ENCODE data around the gene YIF1B. TPM values are rescaled to one million over a fixed set of nuclear protein-coding genes. Genes with fewer than 3 reads are reported as not detected.
"Not testable (repeated sequence)": the region's sequence is repeated elsewhere in the genome, so short reads cannot be mapped to it uniquely, and the experiment has no call there.

YIF1B gene
- total RNA-seq, 2 donors from 2014 or later: 31.1 to 39.4 TPM

GRCh38 chr19:38351865-38352395, 36.2 kb upstream of the YIF1B start:
- Mint-ChIP-seq H3K27me3 (peaks cover 5% of the 10 kb centered on the region), H3K4me3 (no peak overlapping the region), H3K27ac (no peak overlapping the region), H3K36me3 (ENCODE audit: low read depth) (peaks cover 2% of the 10 kb centered on the region), H3K4me1 (peaks cover 6% of the 10 kb centered on the region)
- ATAC-seq (no peak), DNase-seq (no peak)
- H3K9me3 ChIP-seq (ENCODE audit: control insufficient read depth, low read length, poor library complexity, severe bottlenecking): no peaks in the 10 kb centered on the region

- H3K27me3 Mint-ChIP-seq: peaks cover 5% of the 10 kb centered on the region
- H3K4me3 Mint-ChIP-seq: no peak overlapping the region
- no peaks in the 10 kb centered on the region for H3K9me3 ChIP-seq (ENCODE audit: control insufficient read depth, low read length, poor library complexity, severe bottlenecking)
- DNase-seq (no peak), ATAC-seq (no peak)
- no peak overlapping the region for H3K27ac Mint-ChIP-seq
- peaks cover 3% of the 10 kb centered on the region for H3K4me1 Mint-ChIP-seq
- H3K36me3 Mint-ChIP-seq (ENCODE audit: low read depth): peaks cover 2% of the 10 kb centered on the region
Observed at GRCh38 chr19:38350883-38351282, 35.1 kb upstream of the YIF1B start.

DNA sequence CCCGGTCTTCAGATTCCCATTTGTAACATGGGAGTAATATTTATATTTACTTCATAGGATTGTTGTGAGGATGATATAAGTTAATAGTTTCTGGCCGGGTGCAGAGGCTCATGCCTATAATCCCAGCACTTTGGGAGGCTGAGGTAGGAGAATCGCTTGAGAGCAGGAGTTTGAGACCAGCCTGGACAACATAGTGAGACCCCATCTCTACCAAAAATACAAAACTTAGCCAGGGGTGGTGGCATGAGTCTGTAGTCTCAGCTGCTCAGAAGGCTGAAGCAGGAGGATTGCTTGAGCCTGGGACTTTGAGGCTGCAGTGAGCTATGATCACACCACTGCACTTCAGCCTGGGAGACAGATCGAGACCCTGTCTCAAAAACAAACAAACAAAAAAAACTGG, 31.1 kb upstream of the YIF1B start:
- no peaks in the 10 kb centered on the region for H3K9me3 ChIP-seq (ENCODE audit: control insufficient read depth, low read length, poor library complexity, severe bottlenecking)
- no peak for ATAC-seq
- H3K4me3 Mint-ChIP-seq: no peak overlapping the region
- no peak for DNase-seq
- no peaks in the 10 kb centered on the region for H3K27me3 Mint-ChIP-seq
- no peak overlapping the region for H3K27ac Mint-ChIP-seq
- H3K4me1 Mint-ChIP-seq: peaks cover 5% of the 10 kb centered on the region
- peaks cover 3% of the 10 kb centered on the region for H3K36me3 Mint-ChIP-seq (ENCODE audit: low read depth)

DNA sequence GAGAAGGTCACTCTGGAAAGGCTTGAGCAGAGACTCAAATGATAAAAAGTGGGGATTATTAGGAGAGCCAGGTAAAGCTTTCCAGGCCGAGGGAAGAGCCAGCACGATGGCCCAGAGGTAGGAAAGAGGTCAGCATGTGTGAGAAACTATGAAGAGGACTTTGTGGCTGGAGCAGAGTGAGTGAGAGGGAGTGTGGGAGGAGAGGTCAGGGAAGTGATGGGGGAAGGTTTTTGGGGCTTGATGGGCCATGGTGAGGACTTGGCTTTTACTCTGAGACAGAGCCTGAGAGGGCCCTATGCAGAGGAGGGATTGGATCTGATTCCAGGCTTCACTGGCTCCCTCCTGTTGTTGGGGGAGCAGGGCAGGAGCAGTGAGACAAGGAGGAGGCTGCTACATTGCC, 25.2 kb upstream of the YIF1B start:
- Mint-ChIP-seq H3K4me1 (peaks cover 23% of the 10 kb centered on the region), H3K27ac (no peak overlapping the region), H3K4me3 (no peak overlapping the region), H3K36me3 (ENCODE audit: low read depth) (peaks cover 9% of the 10 kb centered on the region), H3K27me3 (no peaks in the 10 kb centered on the region)
- H3K9me3 ChIP-seq (ENCODE audit: control insufficient read depth, low read length, poor library complexity, severe bottlenecking): no peaks in the 10 kb centered on the region
- DNase-seq (no peak), ATAC-seq (no peak)

DNA sequence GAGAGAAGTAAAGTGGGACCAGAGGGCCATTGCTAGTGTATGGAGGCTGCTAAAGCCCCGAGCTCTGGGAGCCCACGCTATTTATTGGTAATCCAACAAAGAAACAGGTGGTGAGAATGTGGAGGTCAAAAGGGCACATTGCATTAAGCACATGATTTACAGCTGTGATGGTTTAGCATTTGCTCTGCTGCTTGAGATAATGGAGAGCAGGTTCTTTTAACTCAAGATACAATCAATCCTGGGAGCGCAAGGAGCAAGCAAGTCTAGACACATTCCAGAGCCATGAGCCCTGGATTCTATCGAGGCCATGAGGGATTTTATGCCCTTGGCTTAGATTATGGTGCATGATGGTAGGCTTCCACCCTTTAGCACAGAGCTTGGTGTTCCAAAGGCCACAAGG, 23.3 kb upstream of the YIF1B start:
- DNase-seq; H3K4me3 Mint-ChIP-seq; H3K36me3 Mint-ChIP-seq (ENCODE audit: low read depth); H3K27me3 Mint-ChIP-seq; ATAC-seq; H3K9me3 ChIP-seq (ENCODE audit: control insufficient read depth, low read length, poor library complexity, severe bottlenecking); H3K27ac Mint-ChIP-seq: not testable (repeated sequence)
- peaks cover 24% of the 10 kb centered on the region for H3K4me1 Mint-ChIP-seq

- Mint-ChIP-seq H3K4me3 (peak overlapping the region; percentile 99), H3K27me3 (no peaks in the 10 kb centered on the region), H3K4me1 (peaks cover 23% of the 10 kb centered on the region), H3K36me3 (ENCODE audit: low read depth) (peaks cover 6% of the 10 kb centered on the region), H3K27ac (peak overlapping the region; percentile 95)
- no peak for ATAC-seq
- no peak for DNase-seq
- no peaks in the 10 kb centered on the region for H3K9me3 ChIP-seq (ENCODE audit: control insufficient read depth, low read length, poor library complexity, severe bottlenecking)
Observed at GRCh38 chr19:38337360-38337653, 21.6 kb upstream of the YIF1B start.

GRCh38 chr19:38336638-38337359, 21.1 kb upstream of the YIF1B start:
- Mint-ChIP-seq H3K27me3 (no peaks in the 10 kb centered on the region), H3K36me3 (ENCODE audit: low read depth) (peaks cover 6% of the 10 kb centered on the region), H3K27ac (peak overlapping the region; percentile 95), H3K4me3 (peak overlapping the region; percentile 99), H3K4me1 (peaks cover 23% of the 10 kb centered on the region)
- H3K9me3 ChIP-seq (ENCODE audit: control insufficient read depth, low read length, poor library complexity, severe bottlenecking): no peaks in the 10 kb centered on the region
- peak; percentile 73 for ATAC-seq
- DNase-seq: peak; percentile 91 to 94 (median 91)

DNA sequence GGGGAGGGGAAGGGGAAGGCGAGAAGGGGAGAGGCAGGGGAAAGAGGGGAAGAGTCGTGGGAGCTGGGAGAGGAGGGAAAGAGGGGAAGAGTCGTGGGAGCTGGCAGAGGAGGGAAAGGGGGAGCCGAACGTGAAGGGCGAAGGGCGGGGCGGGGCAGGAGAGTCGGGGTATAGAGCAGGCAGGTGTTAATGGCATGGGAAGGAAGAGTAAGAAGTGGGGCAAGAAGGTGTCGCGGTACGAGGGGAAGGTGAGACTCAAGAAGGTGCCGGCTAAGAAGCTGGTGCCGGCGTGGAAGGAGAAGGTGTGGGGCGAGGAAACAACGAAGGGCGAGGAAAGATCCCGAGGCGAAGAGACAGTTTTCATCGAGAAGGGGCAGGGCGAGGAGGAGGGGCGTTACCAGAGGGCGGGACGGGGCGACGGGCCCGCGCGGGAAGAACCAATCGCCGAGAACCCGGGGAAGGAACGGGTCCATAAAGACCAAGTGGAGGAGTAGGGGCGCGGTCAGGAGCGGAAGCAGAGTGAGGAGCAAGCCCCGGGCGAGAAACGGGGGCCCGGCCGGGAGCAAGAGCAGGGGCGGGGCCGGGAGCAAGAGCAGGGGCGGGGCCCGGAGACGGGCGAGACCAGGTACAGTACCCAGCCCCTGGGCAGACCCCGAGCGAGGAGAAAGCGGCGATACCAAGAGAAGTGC, 20.3 kb upstream of the YIF1B start:
- ATAC-seq (peak; percentile 74), DNase-seq (peak; percentile 86 to 92 (median 87))
- no peaks in the 10 kb centered on the region for H3K9me3 ChIP-seq (ENCODE audit: control insufficient read depth, low read length, poor library complexity, severe bottlenecking)
- Mint-ChIP-seq H3K4me1 (peaks cover 21% of the 10 kb centered on the region), H3K36me3 (ENCODE audit: low read depth) (peaks cover 3% of the 10 kb centered on the region), H3K27ac (peak overlapping the region; percentile 95), H3K27me3 (no peaks in the 10 kb centered on the region), H3K4me3 (peak overlapping the region; percentile 99)

DNA sequence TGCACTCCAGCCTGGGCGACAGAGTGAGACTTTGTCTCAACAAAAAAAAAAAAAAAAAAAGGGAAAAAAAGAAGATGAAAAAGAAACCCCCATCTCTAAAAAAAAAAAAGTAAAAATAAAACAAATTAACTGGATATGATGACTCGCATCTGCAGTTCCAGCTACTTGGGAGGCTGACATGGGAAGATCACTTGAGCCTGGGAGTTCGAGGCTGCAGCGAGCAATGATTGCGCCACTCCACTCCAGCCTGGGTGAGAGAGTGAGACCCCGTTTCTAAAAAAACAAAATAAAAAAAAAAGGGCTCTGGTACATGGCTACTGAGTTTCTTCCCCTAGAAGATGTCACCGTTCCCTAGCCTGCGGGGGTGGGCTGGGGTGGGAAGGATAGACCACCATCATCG, 17.5 kb upstream of the YIF1B start:
- H3K27ac Mint-ChIP-seq: no peak overlapping the region
- no peak for ATAC-seq
- no peaks in the 10 kb centered on the region for H3K9me3 ChIP-seq (ENCODE audit: control insufficient read depth, low read length, poor library complexity, severe bottlenecking)
- peaks cover 17% of the 10 kb centered on the region for H3K4me1 Mint-ChIP-seq
- no peaks in the 10 kb centered on the region for H3K27me3 Mint-ChIP-seq
- H3K4me3 Mint-ChIP-seq: no peak overlapping the region
- no peaks in the 10 kb centered on the region for H3K36me3 Mint-ChIP-seq (ENCODE audit: low read depth)
- no peak for DNase-seq

GRCh38 chr19:38331728-38332127, 16.0 kb upstream of the YIF1B start:
- H3K27me3 Mint-ChIP-seq: no peaks in the 10 kb centered on the region
- no peaks in the 10 kb centered on the region for H3K9me3 ChIP-seq (ENCODE audit: control insufficient read depth, low read length, poor library complexity, severe bottlenecking)
- no peak overlapping the region for H3K27ac Mint-ChIP-seq
- peaks cover 6% of the 10 kb centered on the region for H3K36me3 Mint-ChIP-seq (ENCODE audit: low read depth)
- ATAC-seq: no peak
- no peak for DNase-seq
- peaks cover 15% of the 10 kb centered on the region for H3K4me1 Mint-ChIP-seq
- H3K4me3 Mint-ChIP-seq: no peak overlapping the region

GRCh38 chr19:38329651-38330050, 13.9 kb upstream of the YIF1B start:
- Mint-ChIP-seq H3K27ac (no peak overlapping the region), H3K4me1 (peaks cover 4% of the 10 kb centered on the region), H3K36me3 (ENCODE audit: low read depth) (peaks cover 9% of the 10 kb centered on the region), H3K27me3 (no peaks in the 10 kb centered on the region), H3K4me3 (no peak overlapping the region)
- H3K9me3 ChIP-seq (ENCODE audit: control insufficient read depth, low read length, poor library complexity, severe bottlenecking): no peaks in the 10 kb centered on the region
- DNase-seq (no peak), ATAC-seq (no peak)

DNA sequence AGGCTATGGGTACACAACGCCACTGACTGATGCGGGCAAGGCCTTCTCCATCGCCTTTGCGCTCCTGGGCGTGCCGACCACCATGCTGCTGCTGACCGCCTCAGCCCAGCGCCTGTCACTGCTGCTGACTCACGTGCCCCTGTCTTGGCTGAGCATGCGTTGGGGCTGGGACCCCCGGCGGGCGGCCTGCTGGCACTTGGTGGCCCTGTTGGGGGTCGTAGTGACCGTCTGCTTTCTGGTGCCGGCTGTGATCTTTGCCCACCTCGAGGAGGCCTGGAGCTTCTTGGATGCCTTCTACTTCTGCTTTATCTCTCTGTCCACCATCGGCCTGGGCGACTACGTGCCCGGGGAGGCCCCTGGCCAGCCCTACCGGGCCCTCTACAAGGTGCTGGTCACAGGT, 10.8 kb upstream of the YIF1B start:
- DNase-seq: no peak
- Mint-ChIP-seq H3K4me1 (peaks cover 18% of the 10 kb centered on the region), H3K36me3 (ENCODE audit: low read depth) (peaks cover 9% of the 10 kb centered on the region), H3K27me3 (no peaks in the 10 kb centered on the region), H3K27ac (peak overlapping the region; percentile 51), H3K4me3 (no peak overlapping the region)
- no peak for ATAC-seq
- H3K9me3 ChIP-seq (ENCODE audit: control insufficient read depth, low read length, poor library complexity, severe bottlenecking): no peaks in the 10 kb centered on the region

- no peaks in the 10 kb centered on the region for H3K9me3 ChIP-seq (ENCODE audit: control insufficient read depth, low read length, poor library complexity, severe bottlenecking)
- ATAC-seq (no peak), DNase-seq (no peak)
- H3K27me3 Mint-ChIP-seq: no peaks in the 10 kb centered on the region
- H3K36me3 Mint-ChIP-seq (ENCODE audit: low read depth): peaks cover 9% of the 10 kb centered on the region
- H3K27ac Mint-ChIP-seq: no peak overlapping the region
- peaks cover 30% of the 10 kb centered on the region for H3K4me1 Mint-ChIP-seq
- no peak overlapping the region for H3K4me3 Mint-ChIP-seq
Observed at GRCh38 chr19:38324431-38324830, 8.7 kb upstream of the YIF1B start.

- peaks cover 9% of the 10 kb centered on the region for H3K36me3 Mint-ChIP-seq (ENCODE audit: low read depth)
- H3K4me3 Mint-ChIP-seq: no peak overlapping the region
- no peaks in the 10 kb centered on the region for H3K27me3 Mint-ChIP-seq
- ATAC-seq (no peak), DNase-seq (no peak)
- H3K9me3 ChIP-seq (ENCODE audit: control insufficient read depth, low read length, poor library complexity, severe bottlenecking): no peaks in the 10 kb centered on the region
- peak overlapping the region; percentile 3 for H3K27ac Mint-ChIP-seq
- H3K4me1 Mint-ChIP-seq: peaks cover 35% of the 10 kb centered on the region
Observed at GRCh38 chr19:38323291-38323690, 7.5 kb upstream of the YIF1B start.

Measured in T-helper 17 cell (primary cell).